H1 (cell line): ENCODE results near the gene AGGF1. TPM values are rescaled to one million over a fixed set of nuclear protein-coding genes. Genes with fewer than 3 reads are reported as not detected.

Experiments
- CBX5 ChIP-seq: fragments of 300-800, 300-1000 bp; sonication (generic); IDR thresholded peaks from 2 replicates; pipeline ENCODE4 v1.7.1; 2016; ENCODE audit warnings: antibody characterized with exemption, low read length, low read depth
- E2F6 ChIP-seq: IDR thresholded peaks from 2 replicates; pipeline ENCODE4 v1.6.1; 2012; ENCODE audit warnings: inconsistent platforms
- EP300 ChIP-seq, 2 experiments: IDR thresholded peaks; 1 replicate in 1 of 2; 2 replicates in 1 of 2; pipeline ENCODE4 v1.6.1; 2011 to 2012; ENCODE audit warnings: low read depth in 2 of 2, low read length in 2 of 2, mild to moderate bottlenecking in 2 of 2, borderline replicate concordance in 1 of 2, inconsistent platforms in 1 of 2, moderate library complexity in 1 of 2
- HDAC2 ChIP-seq, 2 experiments: fragments of 300-600 bp in 1 of 2; sonication (generic) in 1 of 2; IDR thresholded peaks; 2 replicates each; pipeline ENCODE4 v1.6.1; 2011 to 2012; ENCODE audit warnings: low read depth in 2 of 2, low read length in 2 of 2, mild to moderate bottlenecking in 2 of 2, moderate library complexity in 2 of 2, borderline replicate concordance in 1 of 2, inconsistent platforms in 1 of 2
- JUN ChIP-seq: IDR thresholded peaks from 2 replicates; pipeline ENCODE4 v1.6.1; 2011; ENCODE audit warnings: low read depth, mild to moderate bottlenecking, improper control_type of control experiment, low read length
- MAX ChIP-seq: IDR thresholded peaks from 2 replicates; pipeline ENCODE4 v1.6.1; 2012; ENCODE audit warnings: inconsistent platforms
- PHF8 ChIP-seq: fragments of 200-600 bp; sonication (generic); conservative IDR thresholded peaks from 2 replicates; pipeline ENCODE4 v1.7.1; 2012; ENCODE audit warnings: low read depth, mild to moderate bottlenecking, inconsistent platforms, low read length, moderate library complexity
- POU5F1 ChIP-seq: IDR thresholded peaks from 2 replicates; pipeline ENCODE4 v1.6.1; 2011; ENCODE audit warnings: low read depth, mild to moderate bottlenecking, low read length, moderate library complexity
- RAD21 ChIP-seq, 2 experiments: IDR thresholded peaks in 1 of 2; conservative IDR thresholded peaks in 1 of 2; 2 replicates each; pipeline ENCODE4 v1.6.1; 2011; ENCODE audit warnings: low read depth in 2 of 2, low read length in 2 of 2, improper control_type of control experiment in 1 of 2, inconsistent platforms in 1 of 2, mild to moderate bottlenecking in 1 of 2, moderate library complexity in 1 of 2
- RBBP5 ChIP-seq: IDR thresholded peaks from 2 replicates; pipeline ENCODE4 v1.7.1; 2012; ENCODE audit warnings: low read depth, mild to moderate bottlenecking, inconsistent platforms, low read length, moderate library complexity, borderline replicate concordance
- SAP30 ChIP-seq: fragments of 300-600 bp; sonication (generic); IDR thresholded peaks from 2 replicates; pipeline ENCODE4 v1.7.1; 2012; ENCODE audit warnings: low read length, moderate library complexity, mild to moderate bottlenecking, inconsistent platforms; ENCODE audit not compliant: insufficient read depth, insufficient replicate concordance
- SIRT6 ChIP-seq: IDR thresholded peaks from one replicate; pipeline ENCODE4 v1.7.1; 2012; ENCODE audit warnings: low read length, inconsistent platforms
- SP1 ChIP-seq: IDR thresholded peaks from 2 replicates; pipeline ENCODE4 v1.6.1; 2011; ENCODE audit warnings: low read depth, low read length
- SRF ChIP-seq: IDR thresholded peaks from 2 replicates; pipeline ENCODE4 v1.6.1; 2011; ENCODE audit warnings: mild to moderate bottlenecking, low read depth, low read length, moderate library complexity
- TAF1 ChIP-seq: IDR thresholded peaks from 2 replicates; pipeline ENCODE4 v1.6.1; 2011; ENCODE audit warnings: mild to moderate bottlenecking, low read depth, low read length
- TAF7 ChIP-seq: optimal IDR thresholded peaks from 2 replicates; pipeline ENCODE3; 2011; ENCODE audit warnings: low read depth, mild to moderate bottlenecking, inconsistent platforms, low read length, moderate library complexity, borderline replicate concordance
- TBP ChIP-seq: IDR thresholded peaks from 2 replicates; pipeline ENCODE4 v1.6.1; 2011; ENCODE audit warnings: low read depth, low read length, improper control_type of control experiment
- TCF12 ChIP-seq: IDR thresholded peaks from 2 replicates; pipeline ENCODE4 v1.6.1; 2011; ENCODE audit warnings: low read depth, mild to moderate bottlenecking, low read length
- TEAD4 ChIP-seq: IDR thresholded peaks from 2 replicates; pipeline ENCODE4 v1.6.1; 2012; ENCODE audit warnings: low read depth, low read length, inconsistent platforms, mixed read lengths
- YY1 ChIP-seq: IDR thresholded peaks from 2 replicates; pipeline ENCODE4 v1.6.1; 2011; ENCODE audit warnings: low read depth, mild to moderate bottlenecking, low read length
- ZNF274 ChIP-seq: IDR thresholded peaks from 2 replicates; pipeline ENCODE4 v1.7.0; 2012; ENCODE audit warnings: low read length, borderline replicate concordance; ENCODE audit errors: extremely low read depth
- polyA plus RNA-seq, 7 experiments: library from polyadenylated mRNA; depleted of rRNA in 3 of 7; stranded (reverse) in 5 of 7; unstranded in 2 of 7; fragments of >200 nt in 5 of 7; fragments of 200-250 nt in 2 of 7; gene quantifications; 1 replicate in 5 of 7; 2 replicates in 1 of 7; 4 replicates in 1 of 7; pipeline versions ENCODE4 v1.2.1 to v1.2.3, GENCODE V29; 2011 to 2013; ENCODE audit warnings: missing spikeins in 2 of 7, mixed read lengths in 2 of 7
- total RNA-seq: library from RNA; stranded (reverse); fragmentation: NEBNext Ultra II Directional; extraction: Animal tissue kit (Norgen Biotek cat#: 25700); gene quantifications from 2 replicates; pipeline ENCODE4 v1.2.1, GENCODE V29; 2021

Gene AGGF1
- total and polyA plus RNA-seq, 2 of the 8 experiments (the other 6 are each of a cell fraction or from before 2014, with no cell fraction given): 7.3 to 19.0 TPM

GRCh38 chr5:77076961-77077828 lies 47.0 kb downstream of the AGGF1 start (continued):
- TF ChIP-seq TAF1 (peak; percentile 49; the same call in 1 of the 2 replicates), E2F6 (peak; percentile 60), RAD21 (IDR thresholded peaks at IDR 0.05 in 1 of 2, conservative IDR thresholded peaks at IDR 0.05 in 1 of 2; ENCODE audit: low read depth in 2 of 2, low read length in 2 of 2) (peak; percentile 56 to 83; a peak in 3 of 4 replicates), POU5F1 (no peak), TAF7 (peak; percentile 36), SRF (no peak), TCF12 (0 out of 2 replicates have a peak, but pooled peaks have one; percentile 55), ZNF274 (no peak), JUN (no peak), SP1 (no peak), CBX5 (no peak), YY1 (peak; percentile 60; the same call in 1 of the 2 replicates), RBBP5 (peak; percentile 19; the same call in 1 of the 2 replicates), HDAC2 (IDR thresholded peaks at IDR 0.05; ENCODE audit: borderline replicate concordance in 1 of 2, low read depth in 2 of 2, low read length in 2 of 2) (0 out of 4 replicates have a peak, but pooled peaks of 1 of the 2 experiments have one; percentile 32), EP300 (IDR thresholded peaks at IDR 0.05; ENCODE audit: borderline replicate concordance in 1 of 2, low read depth in 2 of 2, low read length in 2 of 2) (peak in 1 of 2 experiments; percentile 47; a peak in 1 of 3 replicates), SIRT6 (no peak), PHF8 (no peak; the same call in 1 of the 2 replicates), TBP (no peak), SAP30 (no peak), TEAD4 (no peak), MAX (peak; percentile 76; the same call in 1 of the 2 replicates)
